ENCODE measurements around the gene PPIA.

PPIA gene

DNA sequence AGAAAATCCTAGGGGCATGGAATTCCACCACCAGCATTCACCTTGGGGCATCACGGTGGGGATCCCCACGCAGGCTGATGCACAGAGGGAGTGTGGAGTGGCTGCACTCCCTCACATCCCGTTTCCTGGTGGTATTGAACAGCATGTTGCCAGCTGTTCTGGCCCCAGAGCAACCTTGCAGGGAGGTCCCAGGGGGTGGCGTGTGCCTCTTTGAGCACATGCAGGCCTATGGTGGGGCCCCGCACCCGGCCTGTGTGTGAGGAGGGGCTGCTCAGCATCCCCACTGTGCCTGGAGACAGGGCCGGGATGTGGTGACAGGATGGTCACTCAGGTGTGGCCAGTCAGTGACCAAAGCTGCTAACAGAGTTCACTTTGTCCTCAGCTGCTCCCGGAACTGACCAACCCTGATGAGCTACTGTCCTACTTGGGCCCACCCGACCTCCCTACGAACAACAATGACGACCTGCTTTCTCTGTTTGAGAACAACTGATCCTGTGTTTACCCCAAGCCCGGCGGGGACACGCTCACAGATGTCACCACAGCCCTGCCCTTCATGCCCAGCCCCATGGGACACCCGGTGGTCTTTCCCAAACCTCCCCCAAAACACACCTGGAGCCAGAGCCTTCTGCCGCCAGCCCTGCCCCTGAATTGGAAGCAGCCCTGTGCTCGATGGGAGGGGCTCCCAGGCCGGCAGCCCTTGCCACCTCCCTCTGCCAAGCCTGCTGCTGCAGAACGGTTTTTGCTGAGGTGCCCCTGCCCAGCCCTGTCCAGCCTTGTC is 29.2 kb upstream of the PPIA start:
- TF ChIP-seq Cebpa-rat (IDR thresholded peaks at IDR 0.05): no peak
- Histone ChIP-seq H3K4me1 (peaks cover 11 to 32% (median 20%) of the 10 kb centered on the region in 10 experiments; a peak in 17 of 20 replicates), H3K36me3 (peaks cover 57 to 78% (median 70%) of the 10 kb centered on the region in 11 experiments)

DNA sequence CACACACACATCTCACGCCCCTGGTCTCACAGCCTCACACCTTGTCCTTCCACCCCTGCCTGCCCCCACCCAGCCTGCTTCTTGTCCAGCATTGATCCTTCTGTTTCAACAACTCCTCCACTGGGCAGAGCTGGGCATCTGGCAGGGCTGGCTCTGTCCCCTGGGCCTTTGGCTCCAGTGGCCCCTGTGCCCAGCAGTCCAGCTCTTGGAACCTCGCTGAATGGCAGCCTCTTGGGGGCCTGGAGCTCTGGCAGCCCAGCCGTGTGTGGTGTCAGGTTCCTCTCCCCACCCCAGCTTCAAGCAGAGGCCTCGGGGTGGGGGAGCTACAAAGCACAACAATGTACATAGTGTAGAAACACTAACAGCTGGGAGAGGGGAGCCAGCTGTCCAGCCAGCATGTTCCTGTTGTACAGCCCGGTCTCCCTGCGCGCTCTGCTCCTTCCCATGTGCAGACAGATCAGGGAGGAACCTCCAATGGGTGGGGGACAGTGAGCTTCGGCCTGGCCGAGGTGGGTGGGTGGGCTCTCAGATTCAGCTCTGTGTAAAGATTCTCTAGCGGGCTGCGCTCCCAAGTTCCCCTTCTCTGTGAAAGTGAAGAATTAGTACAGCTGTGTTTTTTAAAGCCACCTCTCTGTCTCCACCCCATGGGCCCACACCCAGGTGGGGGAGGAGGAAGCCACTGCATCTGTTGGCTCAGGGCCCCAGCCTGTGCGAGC is 28.4 kb upstream of the PPIA start:
- Histone ChIP-seq H3K27me3 (no peaks in the 10 kb centered on the region), H3K4me2 (0 out of 22 replicates have a peak overlapping the region, but pooled peaks of 1 of the 11 experiments have one; percentile 33), H4K20me1 (peaks cover 0 to 50% (median 0%) of the 10 kb centered on the region in 11 experiments; a peak in 9 of 22 replicates), H3K36me3 (peaks cover 49 to 70% (median 63%) of the 10 kb centered on the region in 11 experiments), H3K9me3 (replicated peaks in 1 of 11) (no peaks in the 10 kb centered on the region), H3K4me1 (peaks cover 11 to 32% (median 20%) of the 10 kb centered on the region in 10 experiments; a peak in 17 of 20 replicates), H3K27ac (peak overlapping the region in 1 of 11 experiments; percentile 15; a peak in 1 of 22 replicates), H3K9ac (peak overlapping the region in 5 of 11 experiments; percentile 5 to 38 (median 16); a peak in 3 of 22 replicates), H3K4me3 (no peak overlapping the region)
- no peak for TF ChIP-seq Cebpa-rat (IDR thresholded peaks at IDR 0.05)

More for the DNA sequence above, 29.2 kb upstream of the PPIA start:
- Histone ChIP-seq H3K9ac (peak overlapping the region in 3 of 11 experiments; percentile 8 to 19 (median 9); a peak in 4 of 22 replicates), H3K27me3 (no peaks in the 10 kb centered on the region), H3K27ac (peak overlapping the region in 1 of 11 experiments; percentile 15; a peak in 1 of 22 replicates), H3K4me2 (peak overlapping the region in 1 of 11 experiments; percentile 20; a peak in 1 of 22 replicates), H3K9me3 (replicated peaks in 1 of 11) (no peaks in the 10 kb centered on the region), H3K4me3 (no peak overlapping the region), H4K20me1 (peaks cover 0 to 52% (median 0%) of the 10 kb centered on the region in 11 experiments; a peak in 9 of 22 replicates)

DNA sequence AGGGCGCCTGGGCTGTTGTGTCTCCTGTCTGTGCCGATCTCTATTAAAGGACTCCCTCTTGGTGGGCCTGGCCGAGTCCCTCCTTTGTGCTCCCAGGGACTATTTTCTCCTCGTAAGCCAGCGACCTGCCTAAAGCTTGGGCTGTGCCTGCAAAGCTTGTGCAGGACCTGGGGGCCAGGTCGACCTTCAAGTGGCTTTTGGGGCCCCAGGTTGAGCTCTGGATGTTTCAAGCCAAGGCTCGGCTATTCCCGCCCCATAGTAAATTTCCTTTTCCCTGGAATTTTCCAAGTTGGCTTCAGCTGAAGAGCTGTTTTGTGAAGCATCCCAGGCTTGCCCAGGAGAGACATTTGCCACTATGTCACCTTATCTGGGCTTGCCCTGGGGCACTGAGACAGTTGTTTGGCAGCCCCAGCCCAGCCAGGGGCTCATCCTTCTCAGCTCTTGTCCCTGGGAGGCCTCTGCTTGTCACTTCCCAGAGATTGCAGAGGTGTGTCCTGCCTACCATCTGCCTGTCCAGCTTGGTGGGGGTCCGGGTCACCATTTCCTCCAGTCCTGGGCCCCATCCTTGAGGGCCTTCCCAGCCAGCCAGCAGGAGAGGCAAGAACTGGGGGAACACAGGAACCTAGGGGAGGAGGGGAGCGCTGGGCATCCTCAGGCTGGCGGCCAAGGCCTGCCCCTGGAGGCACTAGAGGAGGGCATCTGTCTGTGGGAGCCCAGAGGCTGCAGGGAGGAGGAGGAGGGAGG is 27.7 kb upstream of the PPIA start:
- H3K4me2 ChIP-seq: peak overlapping the region in 4 of 11 experiments; percentile 9 to 33 (median 26); a peak in 4 of 22 replicates
- peaks cover 11 to 32% (median 20%) of the 10 kb centered on the region in 10 experiments; a peak in 17 of 20 replicates for H3K4me1 ChIP-seq
- H3K27ac ChIP-seq: no peak overlapping the region
- peaks cover 0 to 45% (median 0%) of the 10 kb centered on the region in 11 experiments; a peak in 9 of 22 replicates for H4K20me1 ChIP-seq
- H3K4me3 ChIP-seq: no peak overlapping the region
- TF ChIP-seq Cebpa-rat (IDR thresholded peaks at IDR 0.05): no peak
- peaks cover 42 to 63% (median 55%) of the 10 kb centered on the region in 11 experiments for H3K36me3 ChIP-seq
- H3K27me3 ChIP-seq: no peaks in the 10 kb centered on the region
- H3K9ac ChIP-seq: peak overlapping the region in 4 of 11 experiments; percentile 5 to 38 (median 14); a peak in 2 of 22 replicates
- no peaks in the 10 kb centered on the region for H3K9me3 ChIP-seq (replicated peaks in 1 of 11)

DNA sequence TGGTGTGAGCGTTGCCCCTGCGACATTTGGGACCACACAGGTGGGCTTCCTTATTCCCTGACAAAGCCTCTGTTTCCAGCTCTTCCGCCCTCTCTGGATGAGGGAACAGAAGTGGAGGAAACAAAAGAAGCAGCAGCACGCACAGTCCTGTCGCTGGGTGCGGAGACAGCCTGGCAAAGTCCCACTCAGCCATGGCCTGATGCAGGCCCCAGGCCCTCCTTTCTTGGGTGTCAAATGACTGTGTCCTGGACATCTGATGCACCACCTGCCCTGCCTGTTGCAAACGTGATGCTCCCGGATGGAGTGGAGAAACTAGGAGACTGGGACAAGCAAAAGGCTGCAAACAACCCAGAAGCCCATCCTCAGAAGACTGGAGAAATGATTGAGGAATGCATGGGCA is 27.1 kb upstream of the PPIA start:
- H3K36me3 ChIP-seq: peaks cover 36 to 57% (median 50%) of the 10 kb centered on the region in 11 experiments
- peaks cover 11 to 32% (median 20%) of the 10 kb centered on the region in 10 experiments; a peak in 17 of 20 replicates for H3K4me1 ChIP-seq
- peak overlapping the region in 5 of 11 experiments; percentile 9 to 33 (median 26); a peak in 10 of 22 replicates for H3K4me2 ChIP-seq
- TF ChIP-seq Cebpa-rat (IDR thresholded peaks at IDR 0.05): no peak
- no peaks in the 10 kb centered on the region for H3K27me3 ChIP-seq
- H3K4me3 ChIP-seq: no peak overlapping the region
- no peaks in the 10 kb centered on the region for H3K9me3 ChIP-seq (replicated peaks in 1 of 11)
- 0 out of 22 replicates have a peak overlapping the region, but pooled peaks of 1 of the 11 experiments have one; percentile 15 for H3K27ac ChIP-seq
- H3K9ac ChIP-seq: peak overlapping the region in 4 of 11 experiments; percentile 9 to 38 (median 19); a peak in 3 of 22 replicates
- peaks cover 0 to 40% (median 0%) of the 10 kb centered on the region in 11 experiments; a peak in 9 of 22 replicates for H4K20me1 ChIP-seq

DNA sequence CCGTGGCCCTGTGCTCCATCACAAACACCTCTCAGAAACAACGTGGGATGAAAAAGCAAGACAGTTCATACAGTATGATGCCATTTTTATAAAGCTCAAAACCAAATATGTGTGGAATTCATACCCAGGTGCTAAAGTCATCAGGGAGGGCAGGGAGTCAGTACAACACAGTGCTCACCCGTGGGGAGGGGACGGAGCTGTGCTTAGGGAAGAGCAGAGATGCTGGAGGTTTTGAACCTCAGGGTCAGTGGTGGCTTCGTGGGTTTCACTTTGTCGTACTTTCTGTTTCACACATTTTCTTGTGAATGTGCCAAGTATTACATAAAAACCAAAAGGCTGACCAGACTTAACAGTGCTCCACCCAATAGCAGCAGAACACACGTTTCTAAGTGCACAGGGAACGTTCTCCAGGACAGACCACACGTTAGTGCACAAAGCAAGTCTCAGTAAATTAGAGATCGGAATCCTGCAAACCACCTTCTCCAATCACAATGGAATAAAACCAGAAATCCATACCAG is 26.6 kb upstream of the PPIA start:
- no peak for TF ChIP-seq Cebpa-rat (IDR thresholded peaks at IDR 0.05)
- 0 out of 22 replicates have a peak overlapping the region, but pooled peaks of 1 of the 11 experiments have one; percentile 15 for H3K27ac ChIP-seq

DNA sequence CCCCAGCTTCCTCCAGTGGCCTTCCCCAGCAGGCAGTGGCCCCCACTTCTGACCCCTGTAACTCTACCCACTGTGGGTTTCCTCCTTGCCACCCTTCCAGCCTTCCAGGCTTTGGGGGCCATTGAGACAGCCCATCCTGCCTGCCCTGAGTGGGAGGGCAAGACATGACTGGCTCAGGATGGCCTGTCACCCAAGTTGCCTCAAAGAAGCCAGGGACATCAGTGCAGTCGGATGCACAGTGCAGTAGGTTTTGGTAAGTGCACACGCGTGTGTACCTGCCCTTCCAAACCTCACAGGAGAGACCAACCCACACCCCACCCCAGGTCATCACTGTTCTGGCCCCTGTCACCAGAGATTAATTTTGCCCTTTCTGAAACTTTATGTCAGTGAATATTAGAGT is 25.1 kb upstream of the PPIA start:
- TF ChIP-seq Cebpa-rat (IDR thresholded peaks at IDR 0.05): no peak
- H3K36me3 ChIP-seq: peaks cover 16 to 37% (median 30%) of the 10 kb centered on the region in 11 experiments
- H3K4me3 ChIP-seq: no peak overlapping the region
- no peaks in the 10 kb centered on the region for H3K9me3 ChIP-seq (replicated peaks in 1 of 11)
- no peaks in the 10 kb centered on the region for H3K27me3 ChIP-seq
- no peak overlapping the region for H3K9ac ChIP-seq
- peaks cover 11 to 32% (median 20%) of the 10 kb centered on the region in 10 experiments; a peak in 17 of 20 replicates for H3K4me1 ChIP-seq
- H4K20me1 ChIP-seq: peaks cover 0 to 33% (median 0%) of the 10 kb centered on the region in 11 experiments; a peak in 8 of 22 replicates
- no peak overlapping the region for H3K4me2 ChIP-seq
- no peak overlapping the region for H3K27ac ChIP-seq

More for the DNA sequence above, 26.6 kb upstream of the PPIA start:
- Histone ChIP-seq H3K36me3 (peaks cover 32 to 52% (median 45%) of the 10 kb centered on the region in 11 experiments), H3K9ac (peak overlapping the region in 1 of 11 experiments; percentile 20; a peak in 1 of 22 replicates), H3K4me2 (peak overlapping the region in 5 of 11 experiments; percentile 8 to 33 (median 26); a peak in 9 of 22 replicates), H3K27me3 (no peaks in the 10 kb centered on the region), H3K4me3 (no peak overlapping the region), H3K9me3 (replicated peaks in 1 of 11) (no peaks in the 10 kb centered on the region), H3K4me1 (peaks cover 11 to 32% (median 20%) of the 10 kb centered on the region in 10 experiments; a peak in 17 of 20 replicates), H4K20me1 (peaks cover 0 to 35% (median 0%) of the 10 kb centered on the region in 11 experiments; a peak in 8 of 22 replicates)

DNA sequence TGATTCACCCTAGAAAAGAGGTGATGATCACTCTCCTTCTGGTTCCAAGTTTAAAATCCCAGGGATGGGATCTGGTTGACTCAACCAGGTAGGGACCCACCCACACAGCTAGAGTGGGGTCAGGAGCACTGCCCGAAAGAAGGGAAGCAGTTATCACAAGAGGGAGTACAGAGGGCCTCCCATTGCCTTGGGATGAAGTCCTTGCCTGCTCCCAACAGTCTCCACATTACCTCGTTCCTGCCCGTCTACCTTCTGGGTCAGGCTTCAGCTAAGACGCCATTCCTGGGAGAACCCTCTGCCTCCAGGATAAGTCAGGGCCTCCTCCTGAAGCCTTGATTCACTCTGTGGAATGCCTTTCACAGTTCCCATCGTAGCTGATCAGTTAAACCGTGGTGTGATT is 24.0 kb upstream of the PPIA start:
- Histone ChIP-seq H3K36me3 (peaks cover 6 to 26% (median 19%) of the 10 kb centered on the region in 11 experiments), H3K9me3 (replicated peaks in 1 of 11) (no peaks in the 10 kb centered on the region), H3K27me3 (no peaks in the 10 kb centered on the region), H3K4me3 (no peak overlapping the region), H3K27ac (no peak overlapping the region), H3K9ac (no peak overlapping the region), H4K20me1 (peaks cover 0 to 26% (median 0%) of the 10 kb centered on the region in 11 experiments; a peak in 8 of 22 replicates), H3K4me1 (peaks cover under 1 to 32% (median 19%) of the 10 kb centered on the region in 10 experiments; a peak in 17 of 20 replicates), H3K4me2 (no peak overlapping the region)
- TF ChIP-seq Cebpa-rat (IDR thresholded peaks at IDR 0.05): no peak
